Cardiac septum (tissue), 1 donor: ENCODE measurements around the gene ACOT13. TPM values are rescaled to one million over a fixed set of nuclear protein-coding genes. Genes with fewer than 3 reads are reported as not detected.
"Not testable (repeated sequence)": the region's sequence is repeated elsewhere in the genome, so short reads cannot be mapped to it uniquely, and the experiment has no call there.

Source experiments
- DNase-seq: peaks from one replicate; pipeline ENCODE4 v3.0.0-alpha.2; 2020; ENCODE audit warnings: low spot score
- intact Hi-C: fragments of 100-400 bp; cut with DNase I; formaldehyde crosslinking; loops from one replicate; pipeline ENCODE4 v1.14.0; 2022
- total RNA-seq: library from RNA; stranded (reverse); fragmentation: NEBNext Ultra II Directional; extraction: Animal tissue kit (Norgen Biotek cat#: 25700); gene quantifications from one replicate; pipeline ENCODE4 v1.2.1, GENCODE V29; 2021
- donor health status: DM: no; HTN: no; CAD: no.

ACOT13 gene
- total RNA-seq, 1 donor from 2014 or later: 40.5 TPM

- intact Hi-C loops: no loop called here
- DNase-seq: no peak
These were observed 20.1 kb downstream of the ACOT13 start for GRCh38 chr6:24686946-24687345.

GRCh38 chr6:24689964-24690363, 23.1 kb downstream of the ACOT13 start:
- intact Hi-C loops: loop anchor here (10.0 kb wide), 1 partner anchor 255 kb away; no protein-coding TSS in a partner anchor
- DNase-seq: no peak

GRCh38 chr6:24690593-24690992, 23.7 kb downstream of the ACOT13 start:
- intact Hi-C loops: loop anchor here (10.0 kb wide), 1 partner anchor 256 kb away; no protein-coding TSS in a partner anchor
- DNase-seq: no peak

GRCh38 chr6:24691550-24691949, 24.7 kb downstream of the ACOT13 start:
- intact Hi-C loops: loop anchor here (10.0 kb wide), 1 partner anchor 257 kb away; no protein-coding TSS in a partner anchor

GRCh38 chr6:24692003-24692402, 25.1 kb downstream of the ACOT13 start:
- intact Hi-C loops: loop anchor here (10.0 kb wide), 1 partner anchor 257 kb away; no protein-coding TSS in a partner anchor
- DNase-seq: no peak

More at GRCh38 chr6:24691550-24691949, 24.7 kb downstream of the ACOT13 start:
- no peak for DNase-seq

GRCh38 chr6:24692415-24692814, 25.5 kb downstream of the ACOT13 start:
- intact Hi-C loops: loop anchor here (10.0 kb wide), 1 partner anchor 258 kb away; no protein-coding TSS in a partner anchor
- no peak for DNase-seq

GRCh38 chr6:24692848-24693592, 26.1 kb downstream of the ACOT13 start:
- intact Hi-C loops: loop anchor here (10.0 kb wide), 1 partner anchor 258 kb away; no protein-coding TSS in a partner anchor
- no peak for DNase-seq

GRCh38 chr6:24694198-24694597, 27.3 kb downstream of the ACOT13 start:
- intact Hi-C loops: loop anchor here (1.0 to 10.0 kb wide), 2 partner anchors 111 to 259 kb away; no protein-coding TSS in a partner anchor
- DNase-seq: no peak

GRCh38 chr6:24695635-24696034, 28.8 kb downstream of the ACOT13 start:
- intact Hi-C loops: loop anchor here (10.0 kb wide), 1 partner anchor 261 kb away; no protein-coding TSS in a partner anchor
- not testable (repeated sequence) for DNase-seq

- intact Hi-C loops: loop anchor here (10.0 kb wide), 1 partner anchor 261 kb away; no protein-coding TSS in a partner anchor
- DNase-seq: no peak
These were observed 29.2 kb downstream of the ACOT13 start for GRCh38 chr6:24696097-24696496.

GRCh38 chr6:24699521-24700359, 32.9 kb downstream of the ACOT13 start:
- intact Hi-C loops: loop anchor here (10.0 kb wide), 1 partner anchor 265 kb away; no protein-coding TSS in a partner anchor
- DNase-seq: no peak

- intact Hi-C loops: no loop called here
- no peak for DNase-seq
These were observed 35.9 kb downstream of the ACOT13 start for GRCh38 chr6:24702720-24703282.

- intact Hi-C loops: no loop called here
- DNase-seq: no peak
These were observed 37.6 kb downstream of the ACOT13 start for GRCh38 chr6:24704468-24704867.

- intact Hi-C loops: no loop called here
- DNase-seq: no peak
These were observed 41.7 kb downstream of the ACOT13 start for GRCh38 chr6:24708612-24709011.

GRCh38 chr6:24709014-24709711, 42.3 kb downstream of the ACOT13 start:
- intact Hi-C loops: no loop called here
- no peak for DNase-seq

- intact Hi-C loops: no loop called here
- no peak for DNase-seq
These were observed 43.8 kb downstream of the ACOT13 start for GRCh38 chr6:24710519-24711303.

- DNase-seq, intact Hi-C loops: not testable (repeated sequence)
These were observed 49.8 kb downstream of the ACOT13 start for GRCh38 chr6:24716602-24717148.
